ENCODE measurements around the gene EXD3. TPM values are rescaled to one million over a fixed set of nuclear protein-coding genes. Genes with fewer than 3 reads are reported as not detected.

The EXD3 gene
- total and polyA plus RNA-seq, 2 of the 4 experiments (the other 2 are of a cell fraction): 1.1 to 7.4 TPM

- Histone ChIP-seq H3K4me1 (ENCODE audit: control insufficient read depth, insufficient read depth, low read length) (peaks cover 24% of the 10 kb centered on the region), H3K56ac (ENCODE audit: extremely low read depth, insufficient read depth, low read length) (no peak overlapping the region), H3K9me3 (ENCODE audit: control insufficient read depth, insufficient read depth, low read length) (no peaks in the 10 kb centered on the region), H3K36me3 (ENCODE audit: control insufficient read depth, insufficient read depth, low read length) (peaks cover 32% of the 10 kb centered on the region), H2AFZ (replicated peaks; ENCODE audit: low read length, poor library complexity) (peak overlapping the region; percentile 21), H2BK120ac (ENCODE audit: low read depth, low read length) (no peak overlapping the region), H3K9me1 (ENCODE audit: insufficient read depth, low read length) (no peaks in the 10 kb centered on the region), H4K91ac (ENCODE audit: insufficient read depth, low read depth, low read length) (no peak overlapping the region), H3K4me2 (ENCODE audit: low read depth, low read length) (no peak overlapping the region), H4K20me1 (ENCODE audit: insufficient read depth, low read length) (peaks cover 37% of the 10 kb centered on the region), H3K79me1 (ENCODE audit: low read depth in 1 of 2, low read length in 2 of 2) (peaks cover 6 to 42% of the 10 kb centered on the region in 2 experiments; a peak in 3 of 4 replicates), H2AK9ac (replicated peaks; ENCODE audit: low read depth, low read length, poor library complexity) (no peak overlapping the region), H3K14ac (replicated peaks; ENCODE audit: low read depth, low read length) (no peak overlapping the region), H2BK15ac (ENCODE audit: low read depth, low read length) (no peak overlapping the region), H4K8ac (ENCODE audit: low read depth in 2 of 2, low read length in 2 of 2) (no peak overlapping the region), H3K27me3 (ENCODE audit: control insufficient read depth, insufficient read depth, low read length) (no peaks in the 10 kb centered on the region), H2BK20ac (ENCODE audit: low read depth, low read length) (no peak overlapping the region), H4K5ac (ENCODE audit: low read depth, low read length) (no peak overlapping the region), H3K9ac (ENCODE audit: low read depth, low read length) (no peak overlapping the region), H3K4ac (ENCODE audit: low read depth, low read length) (no peak overlapping the region), H2BK5ac (ENCODE audit: low read depth, low read length, poor library complexity, severe bottlenecking) (no peak overlapping the region), H3K27ac (ENCODE audit: insufficient read depth, low read length) (no peak overlapping the region), H2AK5ac (ENCODE audit: low read depth, low read length) (no peak overlapping the region), H3K4me3 (ENCODE audit: insufficient read depth, low read depth, low read length) (no peak overlapping the region), H3K18ac (ENCODE audit: low read depth, low read length) (no peak overlapping the region), H3K23ac (ENCODE audit: low read depth, low read length) (no peak overlapping the region)
- no peak for TF ChIP-seq CHD1 (IDR thresholded peaks at IDR 0.05; ENCODE audit: low read depth, low read length)
- TF ChIP-seq CTCF (conservative IDR thresholded peaks at IDR 0.05; ENCODE audit: low read depth, low read length): no peak
- TF ChIP-seq SMC3 (IDR thresholded peaks at IDR 0.05; ENCODE audit: low read depth, low read length): no peak
- TF ChIP-seq NFE2L2 (IDR thresholded peaks at IDR 0.05; ENCODE audit: low read depth, low read length): no peak
- no peak for TF ChIP-seq RAD21 (IDR thresholded peaks at IDR 0.05; ENCODE audit: low read length)
- no peak for TF ChIP-seq FOS (IDR thresholded peaks at IDR 0.05; ENCODE audit: low read depth, low read length)
- no peak for TF ChIP-seq RCOR1 (IDR thresholded peaks at IDR 0.05; ENCODE audit: insufficient replicate concordance, low read length)
- no peak for TF ChIP-seq RFX5 (IDR thresholded peaks at IDR 0.05; ENCODE audit: low read depth, low read length)
- TF ChIP-seq BHLHE40 (IDR thresholded peaks at IDR 0.05; ENCODE audit: low read depth, low read length): no peak
- TF ChIP-seq ELK1 (IDR thresholded peaks at IDR 0.05; ENCODE audit: borderline replicate concordance, low read depth, low read length): no peak
- no peak for TF ChIP-seq MAZ (IDR thresholded peaks at IDR 0.05; ENCODE audit: borderline replicate concordance, low read depth, low read length)
- no peak for ATAC-seq (ENCODE audit: low read depth)
- DNase-seq: no peak
- ChIA-PET POLR2A (ENCODE audit: unreplicated experiment) (no interaction called here), CTCF (no interaction called here)
- dilution Hi-C loops (cut with HindIII; ENCODE audit: low sequenced_read_pairs, unreplicated experiment) (no loop called here), in situ Hi-C loops (cut with MboI; ENCODE audit: low sequenced_read_pairs) (no loop called here), intact Hi-C loops (cut with micrococcal nuclease) (no loop called here)
- BruUV-seq (replicated peaks): no TSS peak
- 100% methylated on average over 1 of the region's 18 CpGs; no CpG with 5 or more reads in 1 of the 2 experiments for WGBS, 2 experiments (ENCODE audit: extremely low coverage in 2 of 2, insufficient read length in 1 of 2)
Measured at GRCh38 chr9:137455359-137455991, 32.5 kb upstream of the EXD3 start.

All from IMR-90 (cell line).